ENCODE measurements around the gene RHD.
"Not testable (repeated sequence)": the region's sequence is repeated elsewhere in the genome, so short reads cannot be mapped to it uniquely, and the experiment has no call there.

RHD gene

GRCh38 chr1:25287164-25287563, 14.9 kb downstream of the RHD start:
- H3K9ac ChIP-seq (ENCODE audit: low read length in 2 of 2); H3K4me1 ChIP-seq (ENCODE audit: control insufficient read depth, insufficient read depth, low read length); H3K27me3 ChIP-seq (ENCODE audit: control insufficient read depth in 1 of 2, insufficient read depth in 2 of 2, low read length in 2 of 2); H3K9me3 ChIP-seq (ENCODE audit: control insufficient read depth in 2 of 2, low read length in 2 of 2); H3K4me3 ChIP-seq (ENCODE audit: low read length in 2 of 2); H3K36me3 ChIP-seq (ENCODE audit: control insufficient read depth in 2 of 2, insufficient read depth in 2 of 2, low read length in 2 of 2); H3K27ac ChIP-seq (ENCODE audit: low read length): not testable (repeated sequence)

GRCh38 chr1:25288573-25289101, 16.3 kb downstream of the RHD start:
- not testable (repeated sequence) for H3K27ac ChIP-seq (ENCODE audit: low read length); H3K27me3 ChIP-seq (ENCODE audit: control insufficient read depth in 1 of 2, insufficient read depth in 2 of 2, low read length in 2 of 2); H3K9me3 ChIP-seq (ENCODE audit: control insufficient read depth in 2 of 2, low read length in 2 of 2); H3K9ac ChIP-seq (ENCODE audit: low read length in 2 of 2); H3K36me3 ChIP-seq (ENCODE audit: control insufficient read depth in 2 of 2, insufficient read depth in 2 of 2, low read length in 2 of 2); H3K4me1 ChIP-seq (ENCODE audit: control insufficient read depth, insufficient read depth, low read length); H3K4me3 ChIP-seq (ENCODE audit: low read length in 2 of 2)

DNA sequence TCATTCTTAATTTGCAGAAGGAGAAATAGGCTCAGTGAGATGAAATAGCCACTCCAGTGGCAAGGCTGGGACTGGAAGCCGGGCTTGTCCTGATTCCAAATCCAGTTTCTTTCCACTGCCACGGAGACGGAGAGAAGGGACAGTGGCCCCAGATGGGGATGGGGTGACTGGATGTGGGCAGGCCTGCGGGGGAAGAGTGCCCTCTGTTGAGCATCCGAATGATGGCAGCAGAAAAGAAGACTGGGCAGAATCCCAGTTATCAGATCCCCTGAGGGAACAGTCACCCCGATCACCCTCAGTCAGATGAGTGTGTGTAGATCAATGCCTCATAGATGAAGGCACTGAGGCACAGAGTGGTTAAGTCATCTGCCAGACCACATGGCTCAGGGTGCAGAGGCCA, 17.7 kb downstream of the RHD start:
- not testable (repeated sequence) for H3K36me3 ChIP-seq (ENCODE audit: control insufficient read depth in 2 of 2, insufficient read depth in 2 of 2, low read length in 2 of 2); H3K4me1 ChIP-seq (ENCODE audit: control insufficient read depth, insufficient read depth, low read length); H3K27ac ChIP-seq (ENCODE audit: low read length); H3K9ac ChIP-seq (ENCODE audit: low read length in 2 of 2); H3K9me3 ChIP-seq (ENCODE audit: control insufficient read depth in 2 of 2, low read length in 2 of 2); H3K27me3 ChIP-seq (ENCODE audit: control insufficient read depth in 1 of 2, insufficient read depth in 2 of 2, low read length in 2 of 2); H3K4me3 ChIP-seq (ENCODE audit: low read length in 2 of 2)

- H3K36me3 ChIP-seq (ENCODE audit: control insufficient read depth in 2 of 2, insufficient read depth in 2 of 2, low read length in 2 of 2); H3K9ac ChIP-seq (ENCODE audit: low read length in 2 of 2); H3K27ac ChIP-seq (ENCODE audit: low read length); H3K9me3 ChIP-seq (ENCODE audit: control insufficient read depth in 2 of 2, low read length in 2 of 2); H3K4me1 ChIP-seq (ENCODE audit: control insufficient read depth, insufficient read depth, low read length); H3K4me3 ChIP-seq (ENCODE audit: low read length in 2 of 2); H3K27me3 ChIP-seq (ENCODE audit: control insufficient read depth in 1 of 2, insufficient read depth in 2 of 2, low read length in 2 of 2): not testable (repeated sequence)
These were observed 21.1 kb downstream of the RHD start for GRCh38 chr1:25293426-25293825.

DNA sequence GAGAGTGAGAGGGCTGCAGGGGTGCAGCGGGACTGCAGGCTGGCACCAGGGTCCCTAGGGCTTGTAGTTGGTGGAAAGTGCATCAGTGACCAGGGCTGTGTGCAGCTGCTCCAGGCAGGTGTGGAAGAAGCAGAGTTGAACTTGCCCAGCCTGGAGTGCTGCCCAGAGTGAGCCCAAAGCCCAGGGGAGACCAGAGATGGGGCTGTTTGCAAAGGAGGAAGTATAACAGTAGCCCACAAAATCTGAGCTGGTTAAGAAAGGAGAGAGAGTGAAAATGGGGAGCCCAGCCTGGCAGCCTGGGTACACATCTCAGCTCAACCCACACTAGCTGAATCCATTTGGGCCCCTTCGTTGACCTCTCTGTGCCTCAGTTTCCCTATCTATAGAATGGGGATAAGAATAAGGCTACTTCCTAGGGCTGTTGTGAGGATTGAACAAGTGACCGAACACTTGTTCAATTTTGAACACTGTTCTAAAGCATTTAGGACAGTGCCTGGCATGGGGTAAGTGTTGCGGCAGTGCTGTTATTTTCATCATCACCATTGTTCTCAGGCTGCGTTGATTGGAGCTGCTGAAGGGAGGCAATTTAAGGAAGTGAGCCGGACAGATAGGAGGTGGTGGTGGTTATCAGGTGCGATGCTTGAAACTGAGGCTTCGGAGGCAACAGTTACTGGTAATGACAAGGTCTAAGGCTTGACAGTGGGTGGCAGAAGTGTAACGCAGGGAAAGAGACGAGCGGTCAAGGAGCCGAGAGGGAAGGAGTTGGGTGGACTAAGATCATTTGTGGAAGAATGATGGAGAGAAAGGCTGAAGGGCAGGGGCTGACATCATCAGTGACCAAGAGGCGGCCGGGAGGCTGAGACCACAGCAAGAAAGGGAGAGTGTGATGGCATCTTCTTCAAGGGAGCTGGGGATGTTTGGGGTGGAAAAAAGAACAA, 22.8 kb downstream of the RHD start:
- H3K4me3 ChIP-seq (ENCODE audit: low read length in 2 of 2); H3K36me3 ChIP-seq (ENCODE audit: control insufficient read depth in 2 of 2, insufficient read depth in 2 of 2, low read length in 2 of 2): not testable (repeated sequence)

GRCh38 chr1:25296501-25296900, 24.2 kb downstream of the RHD start:
- not testable (repeated sequence) for H3K4me3 ChIP-seq (ENCODE audit: low read length in 2 of 2); H3K36me3 ChIP-seq (ENCODE audit: control insufficient read depth in 2 of 2, insufficient read depth in 2 of 2, low read length in 2 of 2); H3K9me3 ChIP-seq (ENCODE audit: control insufficient read depth in 2 of 2, low read length in 2 of 2); H3K9ac ChIP-seq (ENCODE audit: low read length in 2 of 2); H3K27me3 ChIP-seq (ENCODE audit: control insufficient read depth in 1 of 2, insufficient read depth in 2 of 2, low read length in 2 of 2); H3K27ac ChIP-seq (ENCODE audit: low read length); H3K4me1 ChIP-seq (ENCODE audit: control insufficient read depth, insufficient read depth, low read length)

More for the DNA sequence above, 22.8 kb downstream of the RHD start:
- not testable (repeated sequence) for H3K9ac ChIP-seq (ENCODE audit: low read length in 2 of 2); H3K4me1 ChIP-seq (ENCODE audit: control insufficient read depth, insufficient read depth, low read length); H3K27me3 ChIP-seq (ENCODE audit: control insufficient read depth in 1 of 2, insufficient read depth in 2 of 2, low read length in 2 of 2); H3K27ac ChIP-seq (ENCODE audit: low read length); H3K9me3 ChIP-seq (ENCODE audit: control insufficient read depth in 2 of 2, low read length in 2 of 2)

DNA sequence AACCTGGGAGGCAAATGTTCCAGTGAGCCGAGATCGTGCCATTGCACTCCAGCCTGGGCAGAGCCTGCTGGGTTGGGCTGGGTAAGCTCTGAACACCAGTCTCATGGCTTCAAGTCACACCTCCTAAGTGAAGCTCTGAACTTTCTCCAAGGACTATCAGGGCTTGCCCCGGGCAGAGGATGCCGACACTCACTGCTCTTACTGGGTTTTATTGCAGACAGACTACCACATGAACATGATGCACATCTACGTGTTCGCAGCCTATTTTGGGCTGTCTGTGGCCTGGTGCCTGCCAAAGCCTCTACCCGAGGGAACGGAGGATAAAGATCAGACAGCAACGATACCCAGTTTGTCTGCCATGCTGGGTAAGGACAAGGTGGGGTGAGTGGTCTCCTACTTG, 28.4 kb downstream of the RHD start:
- not testable (repeated sequence) for H3K27me3 ChIP-seq (ENCODE audit: control insufficient read depth in 1 of 2, insufficient read depth in 2 of 2, low read length in 2 of 2); H3K9me3 ChIP-seq (ENCODE audit: control insufficient read depth in 2 of 2, low read length in 2 of 2); H3K4me3 ChIP-seq (ENCODE audit: low read length in 2 of 2); H3K27ac ChIP-seq (ENCODE audit: low read length); H3K36me3 ChIP-seq (ENCODE audit: control insufficient read depth in 2 of 2, insufficient read depth in 2 of 2, low read length in 2 of 2); H3K9ac ChIP-seq (ENCODE audit: low read length in 2 of 2); H3K4me1 ChIP-seq (ENCODE audit: control insufficient read depth, insufficient read depth, low read length)

GRCh38 chr1:25302330-25302729, 30.0 kb downstream of the RHD start:
- H3K36me3 ChIP-seq (ENCODE audit: control insufficient read depth in 2 of 2, insufficient read depth in 2 of 2, low read length in 2 of 2); H3K27ac ChIP-seq (ENCODE audit: low read length); H3K27me3 ChIP-seq (ENCODE audit: control insufficient read depth in 1 of 2, insufficient read depth in 2 of 2, low read length in 2 of 2); H3K9me3 ChIP-seq (ENCODE audit: control insufficient read depth in 2 of 2, low read length in 2 of 2); H3K4me3 ChIP-seq (ENCODE audit: low read length in 2 of 2); H3K4me1 ChIP-seq (ENCODE audit: control insufficient read depth, insufficient read depth, low read length); H3K9ac ChIP-seq (ENCODE audit: low read length in 2 of 2): not testable (repeated sequence)

DNA sequence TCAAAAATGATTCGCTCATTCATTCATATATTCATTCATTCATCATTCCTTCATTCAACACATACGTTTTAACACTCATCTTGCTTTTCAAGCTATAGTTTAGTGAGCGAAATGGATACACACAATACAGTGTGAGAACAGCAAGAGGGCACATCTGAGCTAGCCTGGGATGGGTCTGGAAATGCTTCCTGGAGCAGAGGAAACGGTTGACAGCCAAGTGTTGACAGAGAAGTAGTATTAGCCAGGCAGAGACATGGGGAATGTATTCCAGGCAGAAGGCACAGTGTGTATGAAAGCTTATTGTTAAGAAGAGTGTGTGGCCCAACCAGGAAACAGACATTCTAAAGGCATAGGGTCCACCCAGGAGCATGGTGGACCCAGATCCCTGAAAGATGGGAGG, 32.6 kb downstream of the RHD start:
- not testable (repeated sequence) for H3K9me3 ChIP-seq (ENCODE audit: control insufficient read depth in 2 of 2, low read length in 2 of 2); H3K9ac ChIP-seq (ENCODE audit: low read length in 2 of 2); H3K27ac ChIP-seq (ENCODE audit: low read length)

GRCh38 chr1:25308168-25308567, 35.9 kb downstream of the RHD start:
- H3K27ac ChIP-seq (ENCODE audit: low read length); H3K9ac ChIP-seq (ENCODE audit: low read length in 2 of 2); H3K4me3 ChIP-seq (ENCODE audit: low read length in 2 of 2); H3K36me3 ChIP-seq (ENCODE audit: control insufficient read depth in 2 of 2, insufficient read depth in 2 of 2, low read length in 2 of 2); H3K4me1 ChIP-seq (ENCODE audit: control insufficient read depth, insufficient read depth, low read length); H3K27me3 ChIP-seq (ENCODE audit: control insufficient read depth in 1 of 2, insufficient read depth in 2 of 2, low read length in 2 of 2); H3K9me3 ChIP-seq (ENCODE audit: control insufficient read depth in 2 of 2, low read length in 2 of 2): not testable (repeated sequence)

More for the DNA sequence above, 32.6 kb downstream of the RHD start:
- not testable (repeated sequence) for H3K36me3 ChIP-seq (ENCODE audit: control insufficient read depth in 2 of 2, insufficient read depth in 2 of 2, low read length in 2 of 2); H3K27me3 ChIP-seq (ENCODE audit: control insufficient read depth in 1 of 2, insufficient read depth in 2 of 2, low read length in 2 of 2); H3K4me3 ChIP-seq (ENCODE audit: low read length in 2 of 2); H3K4me1 ChIP-seq (ENCODE audit: control insufficient read depth, insufficient read depth, low read length)

DNA sequence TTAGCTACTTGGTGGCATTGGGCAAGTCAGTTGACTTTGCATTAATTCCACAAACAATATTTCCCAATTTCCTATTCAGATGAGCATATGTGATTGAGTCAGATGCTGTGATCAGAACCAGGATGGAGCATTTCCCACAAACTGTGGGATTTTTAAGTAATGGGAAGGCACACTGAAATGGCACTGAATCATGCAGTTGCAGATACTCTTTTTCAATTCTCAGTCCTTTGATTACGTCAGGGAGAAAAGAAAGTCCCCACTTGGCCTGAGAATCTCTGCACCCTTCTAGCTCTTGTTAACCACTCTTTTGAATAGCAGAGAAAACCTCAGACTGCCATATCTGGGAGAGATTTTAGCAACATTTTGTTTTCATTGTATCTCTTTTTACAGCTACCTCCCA, 36.8 kb downstream of the RHD start:
- not testable (repeated sequence) for H3K36me3 ChIP-seq (ENCODE audit: control insufficient read depth in 2 of 2, insufficient read depth in 2 of 2, low read length in 2 of 2); H3K9me3 ChIP-seq (ENCODE audit: control insufficient read depth in 2 of 2, low read length in 2 of 2); H3K4me3 ChIP-seq (ENCODE audit: low read length in 2 of 2); H3K9ac ChIP-seq (ENCODE audit: low read length in 2 of 2); H3K27ac ChIP-seq (ENCODE audit: low read length); H3K4me1 ChIP-seq (ENCODE audit: control insufficient read depth, insufficient read depth, low read length); H3K27me3 ChIP-seq (ENCODE audit: control insufficient read depth in 1 of 2, insufficient read depth in 2 of 2, low read length in 2 of 2)

Data from stomach smooth muscle (tissue), 2 donors.